ENCODE data around the gene ACP4. TPM values are rescaled to one million over a fixed set of nuclear protein-coding genes. Genes with fewer than 3 reads are reported as not detected.

The ACP4 gene
- total and polyA plus RNA-seq, 5 donors from 2014 or later = not detected

GRCh38 chr19:50843701-50844221, 53.5 kb downstream of the ACP4 start:
- H3K27ac ChIP-seq (ENCODE audit: insufficient read depth, low read length, poor library complexity, severe bottlenecking) = no peak overlapping the region
- no peak overlapping the region for H3K4me3 ChIP-seq (ENCODE audit: low read depth, low read length)
- Mint-ChIP-seq H3K27me3 (peaks cover 18% of the 10 kb centered on the region), H3K9me3 (peaks cover 0 to 21% (median 3%) of the 10 kb centered on the region in 7 donors), H3K36me3 (no peaks in the 10 kb centered on the region), H3K4me3 (no peak overlapping the region), H3K27ac (no peak overlapping the region), H3K4me1 (no peaks in the 10 kb centered on the region)
- no peaks in the 10 kb centered on the region for H3K36me3 ChIP-seq (ENCODE audit: control insufficient read depth, insufficient read depth, low read length)
- no peak for DNase-seq
- no peaks in the 10 kb centered on the region for H3K4me1 ChIP-seq (ENCODE audit: control insufficient read depth, insufficient read depth, low read length, poor library complexity, severe bottlenecking)
- ATAC-seq (ENCODE audit: low read depth in 2 of 2) = no peak
- H3K27me3 ChIP-seq (ENCODE audit: control insufficient read depth, insufficient read depth, low read length) = no peaks in the 10 kb centered on the region
- H3K9me3 ChIP-seq (ENCODE audit: control insufficient read depth in 2 of 2, low read length in 2 of 2) = peaks cover 0 to 8% of the 10 kb centered on the region in 2 experiments

GRCh38 chr19:50844296-50844935, 54.2 kb downstream of the ACP4 start:
- ATAC-seq (ENCODE audit: low read depth in 2 of 2) (no peak), DNase-seq (no peak)
- no peak overlapping the region for H3K27ac Mint-ChIP-seq

More at GRCh38 chr19:50844296-50844935, 54.2 kb downstream of the ACP4 start:
- Mint-ChIP-seq H3K9me3 (peaks cover 0 to 21% (median 3%) of the 10 kb centered on the region in 7 donors), H3K4me3 (no peak overlapping the region), H3K36me3 (no peaks in the 10 kb centered on the region), H3K27me3 (peaks cover 18% of the 10 kb centered on the region), H3K4me1 (no peaks in the 10 kb centered on the region)
- Histone ChIP-seq H3K4me1 (ENCODE audit: control insufficient read depth, insufficient read depth, low read length, poor library complexity, severe bottlenecking) (no peaks in the 10 kb centered on the region), H3K4me3 (ENCODE audit: low read depth, low read length) (no peak overlapping the region), H3K36me3 (ENCODE audit: control insufficient read depth, insufficient read depth, low read length) (no peaks in the 10 kb centered on the region), H3K9me3 (ENCODE audit: control insufficient read depth in 2 of 2, low read length in 2 of 2) (peaks cover 0 to 8% of the 10 kb centered on the region in 2 experiments), H3K27ac (ENCODE audit: insufficient read depth, low read length, poor library complexity, severe bottlenecking) (no peak overlapping the region), H3K27me3 (ENCODE audit: control insufficient read depth, insufficient read depth, low read length) (no peaks in the 10 kb centered on the region)

Other genes with a start within 250 kb of the ACP4 start
- not detected for gene LRRC4B, start 222.0 kb upstream of the ACP4 start, total RNA-seq
- not detected for gene LRRC4B, start 222.0 kb upstream of the ACP4 start, polyA plus RNA-seq
- not detected for gene SYT3, start 150.5 kb upstream of the ACP4 start, total RNA-seq
- not detected for gene SYT3, start 150.5 kb upstream of the ACP4 start, polyA plus RNA-seq
- not detected for gene C19orf81, start 141.0 kb upstream of the ACP4 start, total RNA-seq
- gene C19orf81, start 141.0 kb upstream of the ACP4 start, polyA plus RNA-seq = not detected
- not detected for gene SHANK1, start 70.6 kb upstream of the ACP4 start, total RNA-seq
- gene SHANK1, start 70.6 kb upstream of the ACP4 start, polyA plus RNA-seq = not detected
- gene CLEC11A, start 67.1 kb upstream of the ACP4 start, total RNA-seq = 0.74 TPM
- 1 to 10 TPM in 1 of 4 donors, under 1 TPM in 3; 0.22 to 1.2 (median 0.57) TPM for gene CLEC11A, start 67.1 kb upstream of the ACP4 start, polyA plus RNA-seq
- gene GPR32, start 20.0 kb upstream of the ACP4 start, total RNA-seq = not detected
- gene GPR32, start 20.0 kb upstream of the ACP4 start, polyA plus RNA-seq = not detected
- 0.47 TPM for gene KLK1, start 33.4 kb downstream of the ACP4 start, total RNA-seq
- under 1 TPM in 1 of 4 donors, not detected in 3; 0.48 TPM for gene KLK1, start 33.4 kb downstream of the ACP4 start, polyA plus RNA-seq
- not detected for gene KLK15, start 43.2 kb downstream of the ACP4 start, total RNA-seq
- gene KLK15, start 43.2 kb downstream of the ACP4 start, polyA plus RNA-seq = not detected
- not detected for gene KLK3, start 64.5 kb downstream of the ACP4 start, total RNA-seq
- not detected for gene KLK3, start 64.5 kb downstream of the ACP4 start, polyA plus RNA-seq
- not detected for gene KLK2, start 83.0 kb downstream of the ACP4 start, total RNA-seq
- not detected for gene KLK2, start 83.0 kb downstream of the ACP4 start, polyA plus RNA-seq
- not detected for gene KLK4, start 121.0 kb downstream of the ACP4 start, total RNA-seq
- not detected for gene KLK4, start 121.0 kb downstream of the ACP4 start, polyA plus RNA-seq
- not detected for gene KLK5, start 162.6 kb downstream of the ACP4 start, total RNA-seq
- gene KLK5, start 162.6 kb downstream of the ACP4 start, polyA plus RNA-seq = not detected
- not detected for gene KLK6, start 179.2 kb downstream of the ACP4 start, total RNA-seq
- not detected for gene KLK6, start 179.2 kb downstream of the ACP4 start, polyA plus RNA-seq
- gene KLK7, start 193.5 kb downstream of the ACP4 start, total RNA-seq = not detected
- not detected for gene KLK7, start 193.5 kb downstream of the ACP4 start, polyA plus RNA-seq
- not detected for gene KLK8, start 211.2 kb downstream of the ACP4 start, total RNA-seq
- not detected for gene KLK8, start 211.2 kb downstream of the ACP4 start, polyA plus RNA-seq
- not detected for gene KLK10, start 229.3 kb downstream of the ACP4 start, total RNA-seq
- not detected for gene KLK10, start 229.3 kb downstream of the ACP4 start, polyA plus RNA-seq
- gene KLK11, start 236.2 kb downstream of the ACP4 start, total RNA-seq = not detected
- not detected for gene KLK11, start 236.2 kb downstream of the ACP4 start, polyA plus RNA-seq
- not detected for gene KLK12, start 244.6 kb downstream of the ACP4 start, total RNA-seq
- gene KLK12, start 244.6 kb downstream of the ACP4 start, polyA plus RNA-seq = not detected